ENCODE measurements around the gene RASAL2.

RASAL2 gene

GRCh38 chr1:178057141-178057765 lies 36.7 kb upstream of the RASAL2 start:
- DNase-seq (ENCODE audit: insufficient read length) (no peak), FAIRE-seq (no peak)
- no peak for TF ChIP-seq POLR2AphosphoS5 (IDR thresholded peaks at IDR 0.05; ENCODE audit: low read depth, low read length)
- TF ChIP-seq TAF1 (IDR thresholded peaks at IDR 0.05; ENCODE audit: borderline replicate concordance, low read depth, low read length) = no peak
- TF ChIP-seq POLR2A (IDR thresholded peaks at IDR 0.05; ENCODE audit: low read depth, low read length) = no peak

- no peak for TF ChIP-seq POLR2A (IDR thresholded peaks at IDR 0.05; ENCODE audit: low read depth, low read length)
- no peak for TF ChIP-seq TAF1 (IDR thresholded peaks at IDR 0.05; ENCODE audit: borderline replicate concordance, low read depth, low read length)
- no peak for DNase-seq (ENCODE audit: insufficient read length)
- FAIRE-seq = no peak
Measured at GRCh38 chr1:178057912-178058534, 35.9 kb upstream of the RASAL2 start.

- TF ChIP-seq TAF1 (IDR thresholded peaks at IDR 0.05; ENCODE audit: borderline replicate concordance, low read depth, low read length) (no peak), POLR2AphosphoS5 (IDR thresholded peaks at IDR 0.05; ENCODE audit: low read depth, low read length) (no peak), POLR2A (IDR thresholded peaks at IDR 0.05; ENCODE audit: low read depth, low read length) (no peak)
- no peak for DNase-seq (ENCODE audit: insufficient read length)
- FAIRE-seq = no peak
Measured at GRCh38 chr1:178060789-178061556, 32.9 kb upstream of the RASAL2 start.

- TF ChIP-seq POLR2AphosphoS5 (IDR thresholded peaks at IDR 0.05; ENCODE audit: low read depth, low read length) (no peak), TAF1 (IDR thresholded peaks at IDR 0.05; ENCODE audit: borderline replicate concordance, low read depth, low read length) (no peak), POLR2A (IDR thresholded peaks at IDR 0.05; ENCODE audit: low read depth, low read length) (no peak)
- FAIRE-seq (no peak), DNase-seq (ENCODE audit: insufficient read length) (no peak)
Measured at GRCh38 chr1:178061620-178062019, 32.3 kb upstream of the RASAL2 start.

- no peak for DNase-seq (ENCODE audit: insufficient read length)
- no peak for FAIRE-seq
- TF ChIP-seq POLR2AphosphoS5 (IDR thresholded peaks at IDR 0.05; ENCODE audit: low read depth, low read length) = no peak
- no peak for TF ChIP-seq POLR2A (IDR thresholded peaks at IDR 0.05; ENCODE audit: low read depth, low read length)
- no peak for TF ChIP-seq TAF1 (IDR thresholded peaks at IDR 0.05; ENCODE audit: borderline replicate concordance, low read depth, low read length)
Measured at GRCh38 chr1:178064191-178064821, 29.6 kb upstream of the RASAL2 start.

- FAIRE-seq (no peak), DNase-seq (ENCODE audit: insufficient read length) (no peak)
- TF ChIP-seq POLR2A (IDR thresholded peaks at IDR 0.05; ENCODE audit: low read depth, low read length) (no peak), TAF1 (IDR thresholded peaks at IDR 0.05; ENCODE audit: borderline replicate concordance, low read depth, low read length) (no peak), POLR2AphosphoS5 (IDR thresholded peaks at IDR 0.05; ENCODE audit: low read depth, low read length) (no peak)
Measured at GRCh38 chr1:178065250-178065649, 28.7 kb upstream of the RASAL2 start.

- TF ChIP-seq POLR2AphosphoS5 (IDR thresholded peaks at IDR 0.05; ENCODE audit: low read depth, low read length) = no peak
- TF ChIP-seq POLR2A (IDR thresholded peaks at IDR 0.05; ENCODE audit: low read depth, low read length) = no peak
- TF ChIP-seq TAF1 (IDR thresholded peaks at IDR 0.05; ENCODE audit: borderline replicate concordance, low read depth, low read length) = no peak
- FAIRE-seq (no peak), DNase-seq (ENCODE audit: insufficient read length) (no peak)
Measured at GRCh38 chr1:178066296-178066907, 27.5 kb upstream of the RASAL2 start.

GRCh38 chr1:178066908-178067614 lies 26.8 kb upstream of the RASAL2 start:
- TF ChIP-seq POLR2A (IDR thresholded peaks at IDR 0.05; ENCODE audit: low read depth, low read length) (no peak), TAF1 (IDR thresholded peaks at IDR 0.05; ENCODE audit: borderline replicate concordance, low read depth, low read length) (no peak), POLR2AphosphoS5 (IDR thresholded peaks at IDR 0.05; ENCODE audit: low read depth, low read length) (no peak)
- DNase-seq (ENCODE audit: insufficient read length) (no peak), FAIRE-seq (no peak)

GRCh38 chr1:178071811-178072210 lies 22.1 kb upstream of the RASAL2 start:
- TF ChIP-seq TAF1 (IDR thresholded peaks at IDR 0.05; ENCODE audit: borderline replicate concordance, low read depth, low read length) = no peak
- TF ChIP-seq POLR2AphosphoS5 (IDR thresholded peaks at IDR 0.05; ENCODE audit: low read depth, low read length) = no peak
- TF ChIP-seq POLR2A (IDR thresholded peaks at IDR 0.05; ENCODE audit: low read depth, low read length) = no peak
- FAIRE-seq = no peak

GRCh38 chr1:178072326-178072725 lies 21.6 kb upstream of the RASAL2 start:
- TF ChIP-seq POLR2A (IDR thresholded peaks at IDR 0.05; ENCODE audit: low read depth, low read length) (no peak), TAF1 (IDR thresholded peaks at IDR 0.05; ENCODE audit: borderline replicate concordance, low read depth, low read length) (no peak), POLR2AphosphoS5 (IDR thresholded peaks at IDR 0.05; ENCODE audit: low read depth, low read length) (no peak)
- FAIRE-seq (no peak), DNase-seq (ENCODE audit: insufficient read length) (no peak)

More at GRCh38 chr1:178071811-178072210, 22.1 kb upstream of the RASAL2 start:
- DNase-seq (ENCODE audit: insufficient read length) = no peak

Data from GM12892 (cell line).